ENCODE data around the gene TMEM204.
"Not testable (repeated sequence)": the region's sequence is repeated elsewhere in the genome, so short reads cannot be mapped to it uniquely, and the experiment has no call there.

Gene TMEM204

GRCh38 chr16:1560153-1560552, 26.7 kb downstream of the TMEM204 start:
- no peak for FAIRE-seq

GRCh38 chr16:1560866-1561265, 27.4 kb downstream of the TMEM204 start:
- no peak for FAIRE-seq

- no peak for FAIRE-seq
These were observed 27.8 kb downstream of the TMEM204 start for GRCh38 chr16:1561266-1561665.

- FAIRE-seq, result no peak
These were observed 28.4 kb downstream of the TMEM204 start for GRCh38 chr16:1561836-1562235.

GRCh38 chr16:1563786-1564185, 30.3 kb downstream of the TMEM204 start:
- no peak for FAIRE-seq

GRCh38 chr16:1564325-1564724, 30.9 kb downstream of the TMEM204 start:
- FAIRE-seq, result no peak

- FAIRE-seq, result no peak
These were observed 31.8 kb downstream of the TMEM204 start for GRCh38 chr16:1565083-1565805.

- FAIRE-seq, result no peak
These were observed 34.5 kb downstream of the TMEM204 start for GRCh38 chr16:1567988-1568387.

GRCh38 chr16:1571012-1571671, 37.7 kb downstream of the TMEM204 start:
- FAIRE-seq, result no peak

- FAIRE-seq, result no peak
These were observed 39.2 kb downstream of the TMEM204 start for GRCh38 chr16:1572673-1573072.

GRCh38 chr16:1573301-1573700, 39.8 kb downstream of the TMEM204 start:
- no peak for FAIRE-seq

GRCh38 chr16:1575578-1575977, 42.1 kb downstream of the TMEM204 start:
- FAIRE-seq, result no peak

- FAIRE-seq, result no peak
These were observed 45.7 kb downstream of the TMEM204 start for GRCh38 chr16:1579214-1579613.

GRCh38 chr16:1580256-1580655, 46.8 kb downstream of the TMEM204 start:
- no peak for FAIRE-seq

- FAIRE-seq, result no peak
These were observed 47.5 kb downstream of the TMEM204 start for GRCh38 chr16:1580956-1581355.

- no peak for FAIRE-seq
These were observed 48.3 kb downstream of the TMEM204 start for GRCh38 chr16:1581804-1582203.

GRCh38 chr16:1583180-1583579, 49.7 kb downstream of the TMEM204 start:
- no peak for FAIRE-seq

GRCh38 chr16:1584926-1585484, 51.5 kb downstream of the TMEM204 start:
- no peak for FAIRE-seq

GRCh38 chr16:1590366-1590765, 56.9 kb downstream of the TMEM204 start:
- no peak for FAIRE-seq

GRCh38 chr16:1590930-1591705, 57.7 kb downstream of the TMEM204 start:
- no peak for FAIRE-seq

- no peak for FAIRE-seq
These were observed 59.0 kb downstream of the TMEM204 start for GRCh38 chr16:1592446-1592845.

GRCh38 chr16:1595511-1595910, 62.0 kb downstream of the TMEM204 start:
- FAIRE-seq, result not testable (repeated sequence)

GRCh38 chr16:1596516-1596915, 63.0 kb downstream of the TMEM204 start:
- FAIRE-seq, result no peak

- FAIRE-seq, result no peak
These were observed 63.7 kb downstream of the TMEM204 start for GRCh38 chr16:1597154-1597553.

All from G401.6 (cell line).